Fibroblast of mammary gland (primary cell): ENCODE measurements around the gene ZNF267.
"Not testable (repeated sequence)": the region's sequence is repeated elsewhere in the genome, so short reads cannot be mapped to it uniquely, and the experiment has no call there.

Experiments used
- DNase-seq: peaks from one replicate; pipeline ENCODE4 v3.0.0-alpha.2; 2010; ENCODE audit warnings: low read depth
- H3K4me3 ChIP-seq: 2 replicates; pipeline ENCODE4 v1.5.1; 2011; ENCODE audit warnings: low read depth, mild to moderate bottlenecking, low read length, moderate library complexity; ENCODE audit not compliant: control insufficient read depth
- TF ChIP-seq, protein P1 (sequence below): conservative IDR thresholded peaks from 2 replicates; pipeline ENCODE4 v1.5.1; 2011; ENCODE audit warnings: low read depth, low read length, inconsistent platforms; ENCODE audit not compliant: control insufficient read depth, insufficient read depth

The ZNF267 gene

DNA sequence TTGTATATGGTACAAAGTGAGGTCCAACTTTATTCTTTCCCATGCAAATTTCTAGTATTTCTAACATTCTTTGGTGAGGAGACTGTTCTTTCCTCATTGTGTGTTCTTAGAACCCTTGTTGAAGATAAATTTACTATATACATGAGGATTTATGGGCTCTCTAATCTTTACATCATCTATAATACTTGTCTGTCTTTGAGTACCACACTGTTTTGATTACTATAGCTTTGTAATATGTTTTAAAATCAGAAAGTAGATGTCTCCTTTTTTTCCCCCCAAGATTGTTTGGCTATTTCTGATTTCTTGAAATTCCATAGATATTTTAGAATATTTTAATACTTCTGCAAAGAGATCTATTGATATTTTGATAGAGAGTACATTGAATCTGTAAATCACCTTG is 23.7 kb downstream of the ZNF267 start:
- H3K4me3 ChIP-seq: no peak overlapping the region
- TF ChIP-seq, protein P1, sequence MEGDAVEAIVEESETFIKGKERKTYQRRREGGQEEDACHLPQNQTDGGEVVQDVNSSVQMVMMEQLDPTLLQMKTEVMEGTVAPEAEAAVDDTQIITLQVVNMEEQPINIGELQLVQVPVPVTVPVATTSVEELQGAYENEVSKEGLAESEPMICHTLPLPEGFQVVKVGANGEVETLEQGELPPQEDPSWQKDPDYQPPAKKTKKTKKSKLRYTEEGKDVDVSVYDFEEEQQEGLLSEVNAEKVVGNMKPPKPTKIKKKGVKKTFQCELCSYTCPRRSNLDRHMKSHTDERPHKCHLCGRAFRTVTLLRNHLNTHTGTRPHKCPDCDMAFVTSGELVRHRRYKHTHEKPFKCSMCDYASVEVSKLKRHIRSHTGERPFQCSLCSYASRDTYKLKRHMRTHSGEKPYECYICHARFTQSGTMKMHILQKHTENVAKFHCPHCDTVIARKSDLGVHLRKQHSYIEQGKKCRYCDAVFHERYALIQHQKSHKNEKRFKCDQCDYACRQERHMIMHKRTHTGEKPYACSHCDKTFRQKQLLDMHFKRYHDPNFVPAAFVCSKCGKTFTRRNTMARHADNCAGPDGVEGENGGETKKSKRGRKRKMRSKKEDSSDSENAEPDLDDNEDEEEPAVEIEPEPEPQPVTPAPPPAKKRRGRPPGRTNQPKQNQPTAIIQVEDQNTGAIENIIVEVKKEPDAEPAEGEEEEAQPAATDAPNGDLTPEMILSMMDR: no peak
- no peak for DNase-seq

DNA sequence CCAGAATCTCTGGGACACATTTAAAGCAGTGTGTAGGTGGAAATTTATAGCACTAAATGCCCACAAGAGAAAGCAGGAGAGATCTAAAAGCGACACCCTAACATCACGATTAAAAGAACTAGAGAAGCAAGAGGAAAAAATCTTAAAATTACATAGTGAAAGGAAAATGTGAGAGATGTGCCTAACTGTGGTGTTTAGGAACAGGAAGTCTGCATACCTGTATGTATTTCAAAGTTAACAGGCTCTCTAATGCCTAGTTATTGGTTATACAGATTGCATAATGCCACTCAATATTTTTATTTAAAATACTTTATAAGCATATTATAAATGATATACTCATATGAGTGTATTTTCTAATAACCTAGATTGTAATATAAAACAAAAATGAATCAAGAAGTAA is 25.9 kb downstream of the ZNF267 start:
- H3K4me3 ChIP-seq: no peak overlapping the region
- DNase-seq: no peak
- TF ChIP-seq, protein P1: no peak

DNA sequence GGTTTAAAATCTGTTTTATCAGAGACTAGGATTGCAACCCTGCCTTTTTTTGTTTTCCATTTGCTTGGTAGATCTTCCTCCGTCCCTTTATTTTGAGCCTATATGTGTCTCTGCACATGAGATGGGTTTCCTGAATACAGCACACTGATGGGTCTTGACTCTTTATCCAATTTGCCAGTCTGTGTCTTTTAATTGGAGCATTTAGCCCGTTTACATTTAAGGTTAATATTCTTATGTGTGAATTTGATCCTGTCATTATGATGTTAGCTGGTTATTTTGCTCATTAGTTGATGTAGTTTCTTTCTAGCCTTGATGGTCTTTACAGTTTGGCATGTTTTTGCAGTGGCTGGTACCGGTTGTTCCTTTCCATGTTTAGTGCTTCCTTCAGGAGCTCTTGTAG is 31.0 kb downstream of the ZNF267 start:
- H3K4me3 ChIP-seq: not testable (repeated sequence)

DNA sequence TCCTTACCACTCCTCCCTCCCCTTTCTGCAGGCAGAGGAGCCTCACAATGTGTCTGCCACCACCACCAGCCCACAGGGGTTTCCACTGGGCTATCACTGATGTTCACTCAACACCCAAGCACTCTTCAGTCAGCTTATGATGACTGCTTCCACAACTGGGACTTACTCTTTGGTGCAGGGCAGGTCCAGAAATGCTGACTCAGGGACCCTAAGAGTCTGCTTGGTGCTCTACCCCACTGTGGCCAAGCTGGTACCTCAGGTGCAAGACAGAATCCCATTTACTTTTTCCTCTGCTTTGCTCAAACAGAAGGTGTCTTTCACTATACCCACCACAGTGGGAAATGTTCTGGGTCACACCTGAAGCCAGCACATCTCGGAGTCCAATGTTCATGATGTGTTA is 40.1 kb downstream of the ZNF267 start:
- no peak for DNase-seq
- TF ChIP-seq, protein P1: no peak
- H3K4me3 ChIP-seq: no peak overlapping the region

More for the DNA sequence above, 31.0 kb downstream of the ZNF267 start:
- not testable (repeated sequence) for DNase-seq

DNA sequence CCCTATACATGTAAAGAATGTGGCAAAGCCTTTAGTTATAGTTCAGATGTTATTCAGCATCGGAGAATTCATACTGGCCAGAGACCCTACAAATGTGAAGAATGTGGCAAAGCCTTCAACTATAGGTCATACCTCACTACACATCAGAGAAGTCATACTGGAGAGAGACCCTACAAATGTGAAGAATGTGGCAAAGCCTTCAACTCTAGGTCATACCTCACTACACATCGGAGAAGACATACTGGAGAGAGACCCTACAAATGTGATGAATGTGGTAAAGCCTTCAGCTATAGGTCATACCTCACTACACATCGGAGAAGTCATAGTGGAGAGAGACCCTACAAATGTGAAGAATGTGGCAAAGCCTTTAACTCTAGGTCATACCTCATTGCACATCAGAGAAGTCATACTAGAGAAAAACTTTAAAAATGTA is 42.5 kb downstream of the ZNF267 start:
- TF ChIP-seq, protein P1: no peak
- DNase-seq: no peak
- no peak overlapping the region for H3K4me3 ChIP-seq

DNA sequence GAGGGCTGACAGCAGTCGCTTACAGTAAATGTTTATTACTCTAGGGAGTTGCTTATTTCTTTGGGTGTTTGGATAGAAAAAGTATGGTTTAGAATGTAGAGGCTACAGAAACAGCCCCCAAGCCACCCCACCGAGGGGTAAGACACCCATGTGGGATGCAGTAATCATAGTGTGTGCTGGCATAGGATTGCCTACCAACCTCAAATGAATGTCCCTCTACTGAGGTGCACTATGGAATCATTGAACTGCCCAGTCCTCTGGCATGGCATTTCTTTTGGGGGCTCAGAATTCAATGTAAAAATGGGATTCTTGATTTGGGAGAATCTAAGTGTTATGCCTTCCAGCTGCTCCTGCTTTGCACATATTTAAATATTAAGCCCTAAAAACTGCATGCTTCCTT is 46.8 kb downstream of the ZNF267 start:
- TF ChIP-seq, protein P1: no peak
- H3K4me3 ChIP-seq: no peak overlapping the region

DNA sequence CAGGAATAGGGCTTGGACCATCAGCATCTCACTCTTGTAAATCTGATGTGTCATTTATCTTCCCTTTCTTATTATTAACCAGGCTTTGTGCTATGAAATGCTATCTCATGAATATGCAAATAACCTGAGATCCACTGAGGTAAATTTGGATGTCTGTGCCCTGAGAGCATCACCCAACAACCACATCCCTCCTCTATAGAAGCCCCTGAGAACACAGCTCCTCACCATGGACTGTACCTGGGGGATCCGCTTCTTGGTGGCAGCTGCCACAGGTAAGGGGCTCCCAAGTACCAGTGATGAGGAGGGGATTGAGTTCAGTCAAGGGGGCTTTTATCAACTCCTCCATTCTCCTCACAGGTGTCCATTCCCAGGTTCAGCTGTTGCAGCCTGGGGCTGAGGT is 78.2 kb downstream of the ZNF267 start:
- DNase-seq, H3K4me3 ChIP-seq: not testable (repeated sequence)

More for the DNA sequence above, 46.8 kb downstream of the ZNF267 start:
- DNase-seq: no peak

DNA sequence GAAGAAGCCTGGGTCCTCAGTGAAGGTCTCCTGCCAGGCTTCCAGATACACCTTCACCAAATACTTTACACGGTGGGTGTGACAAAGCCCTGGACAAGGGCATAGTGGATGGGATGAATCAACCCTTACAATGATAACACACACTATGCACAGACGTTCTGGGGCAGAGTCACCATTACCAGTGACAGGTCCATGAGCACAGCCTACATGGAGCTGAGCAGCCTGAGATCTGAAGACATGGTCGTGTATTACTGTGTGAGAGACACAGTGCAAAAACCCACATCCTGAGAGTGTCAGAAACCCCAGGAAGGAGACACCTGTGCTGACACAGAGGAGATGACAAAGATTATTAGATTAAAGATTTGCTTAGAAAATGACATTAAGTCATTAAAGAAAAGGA is 78.6 kb downstream of the ZNF267 start:
- H3K4me3 ChIP-seq, DNase-seq: not testable (repeated sequence)

DNA sequence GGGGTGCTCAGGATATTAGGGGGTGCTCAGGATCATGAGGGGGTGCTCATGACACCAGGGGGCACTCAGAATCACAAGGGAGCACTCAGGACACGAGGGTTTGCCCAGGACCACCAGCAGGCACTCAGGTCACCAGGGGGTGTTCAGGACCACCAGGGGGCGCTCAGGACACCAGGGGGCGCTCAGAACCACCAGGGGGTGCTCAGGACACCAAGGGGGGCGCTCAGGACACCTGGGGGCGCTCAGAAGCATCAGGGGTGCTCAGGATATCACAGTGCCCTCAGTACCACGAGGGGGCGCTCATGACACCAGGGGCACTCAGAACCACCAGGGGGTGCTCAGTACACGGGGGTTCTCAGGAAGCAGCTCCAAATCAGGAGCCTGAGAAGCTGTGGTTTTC is 82.6 kb downstream of the ZNF267 start:
- not testable (repeated sequence) for DNase-seq, H3K4me3 ChIP-seq

DNA sequence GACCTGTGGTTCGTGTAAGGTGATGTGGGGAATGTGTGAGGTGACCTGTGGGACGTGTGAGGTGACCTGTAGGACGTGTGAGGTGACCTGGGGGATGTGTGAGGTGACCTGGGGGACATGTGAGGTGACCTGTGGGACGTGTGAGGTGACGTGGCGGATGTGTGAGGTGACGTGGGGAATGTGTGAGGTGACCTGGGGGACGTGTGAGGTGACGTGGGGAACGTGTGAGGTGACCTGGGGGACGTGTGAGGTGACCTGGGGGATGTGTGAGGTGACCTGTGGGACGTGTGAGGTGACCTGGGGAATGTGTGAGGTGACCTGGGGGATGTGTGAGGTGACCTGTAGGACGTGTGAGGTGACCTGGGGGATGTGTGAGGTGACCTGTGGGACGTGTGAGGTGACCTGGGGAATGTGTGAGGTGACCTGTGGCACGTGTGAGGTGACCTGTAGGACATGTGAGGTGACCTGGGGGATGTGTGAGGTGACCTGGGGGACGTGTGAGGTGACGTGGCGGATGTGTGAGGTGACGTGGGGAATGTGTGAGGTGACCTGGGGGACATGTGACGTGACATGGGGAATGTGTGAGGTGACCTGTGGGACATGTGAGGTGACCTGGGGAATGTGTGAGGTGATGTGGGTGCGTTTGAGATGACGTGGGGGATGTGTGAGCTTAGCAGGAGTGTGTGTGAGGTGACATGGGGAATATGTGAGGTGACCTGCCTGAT is 86.7 kb downstream of the ZNF267 start:
- not testable (repeated sequence) for H3K4me3 ChIP-seq, DNase-seq
